HG03066 (cell line): Measurements from ENCODE around the gene KCNAB3.

ENCODE experiments used
- ATAC-seq: cut with Tn5 transposase; IDR thresholded peaks from one replicate; pipeline ENCODE4 v1.9.1; 2021; ENCODE audit warnings: low read depth; ENCODE audit not compliant: unreplicated experiment

The KCNAB3 gene

GRCh38 chr17:7903154-7904103, 26.2 kb downstream of the KCNAB3 start:
- ATAC-seq = no peak

- no peak for ATAC-seq
These were observed 31.9 kb downstream of the KCNAB3 start for GRCh38 chr17:7897773-7898172.

GRCh38 chr17:7897090-7897489, 32.6 kb downstream of the KCNAB3 start:
- ATAC-seq = no peak

GRCh38 chr17:7894866-7895265, 34.8 kb downstream of the KCNAB3 start:
- ATAC-seq = no peak

- no peak for ATAC-seq
These were observed 35.4 kb downstream of the KCNAB3 start for GRCh38 chr17:7894226-7894625.

GRCh38 chr17:7893187-7893880, 36.3 kb downstream of the KCNAB3 start:
- no peak for ATAC-seq

- no peak for ATAC-seq
These were observed 40.3 kb downstream of the KCNAB3 start for GRCh38 chr17:7889166-7889955.

GRCh38 chr17:7888184-7888920, 41.3 kb downstream of the KCNAB3 start, which contains the start of gene CHD3:
Gene CHD3, plus strand, starts transcription at chr17:7888789. Its CDS starts 212 bp downstream, at chr17:7889001.
- no peak for ATAC-seq

GRCh38 chr17:7887482-7888183, 42.0 kb downstream of the KCNAB3 start:
- no peak for ATAC-seq

GRCh38 chr17:7887038-7887481, 42.6 kb downstream of the KCNAB3 start:
- ATAC-seq = no peak

GRCh38 chr17:7886227-7887037, 43.2 kb downstream of the KCNAB3 start:
- no peak for ATAC-seq

GRCh38 chr17:7885367-7886226, 44.1 kb downstream of the KCNAB3 start:
- no peak for ATAC-seq

- no peak for ATAC-seq
These were observed 44.9 kb downstream of the KCNAB3 start for GRCh38 chr17:7884581-7885366.

GRCh38 chr17:7883781-7884386, 45.8 kb downstream of the KCNAB3 start:
- ATAC-seq = no peak

GRCh38 chr17:7882629-7883028, 47.0 kb downstream of the KCNAB3 start:
- ATAC-seq = no peak

GRCh38 chr17:7882068-7882467, 47.6 kb downstream of the KCNAB3 start:
- ATAC-seq = no peak
